Measurements from ENCODE around the gene KRT13.

DNA sequence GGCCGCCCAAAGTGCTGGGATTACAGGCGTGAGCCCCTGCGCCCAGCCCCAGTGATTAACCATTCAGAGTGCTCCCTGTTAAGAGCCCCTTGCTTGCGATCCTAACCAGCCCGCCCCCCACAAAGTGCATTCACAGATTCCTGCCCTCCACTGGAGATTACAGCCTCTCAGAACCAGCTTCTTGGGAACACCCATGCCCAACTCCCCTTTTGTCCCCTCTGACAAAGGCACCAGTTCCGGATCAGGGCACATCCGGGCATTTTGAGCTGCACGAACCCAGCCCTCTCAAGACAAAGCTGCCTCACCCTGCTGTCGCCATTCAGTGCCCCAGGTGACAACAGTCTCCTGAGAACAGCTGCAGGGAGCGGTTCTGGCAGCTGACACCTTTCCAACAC, 23.5 kb upstream of the KRT13 start:
- TF ChIP-seq, protein P1, sequence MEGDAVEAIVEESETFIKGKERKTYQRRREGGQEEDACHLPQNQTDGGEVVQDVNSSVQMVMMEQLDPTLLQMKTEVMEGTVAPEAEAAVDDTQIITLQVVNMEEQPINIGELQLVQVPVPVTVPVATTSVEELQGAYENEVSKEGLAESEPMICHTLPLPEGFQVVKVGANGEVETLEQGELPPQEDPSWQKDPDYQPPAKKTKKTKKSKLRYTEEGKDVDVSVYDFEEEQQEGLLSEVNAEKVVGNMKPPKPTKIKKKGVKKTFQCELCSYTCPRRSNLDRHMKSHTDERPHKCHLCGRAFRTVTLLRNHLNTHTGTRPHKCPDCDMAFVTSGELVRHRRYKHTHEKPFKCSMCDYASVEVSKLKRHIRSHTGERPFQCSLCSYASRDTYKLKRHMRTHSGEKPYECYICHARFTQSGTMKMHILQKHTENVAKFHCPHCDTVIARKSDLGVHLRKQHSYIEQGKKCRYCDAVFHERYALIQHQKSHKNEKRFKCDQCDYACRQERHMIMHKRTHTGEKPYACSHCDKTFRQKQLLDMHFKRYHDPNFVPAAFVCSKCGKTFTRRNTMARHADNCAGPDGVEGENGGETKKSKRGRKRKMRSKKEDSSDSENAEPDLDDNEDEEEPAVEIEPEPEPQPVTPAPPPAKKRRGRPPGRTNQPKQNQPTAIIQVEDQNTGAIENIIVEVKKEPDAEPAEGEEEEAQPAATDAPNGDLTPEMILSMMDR (optimal IDR thresholded peaks at IDR 0.05 in 1 of 3, IDR thresholded peaks at IDR 0.05 in 1 of 3, conservative IDR thresholded peaks at IDR 0.05 in 1 of 3; ENCODE audit: extremely low read depth in 1 of 3, insufficient read depth in 2 of 3, low read length in 3 of 3), result no peak
- no peak for TF ChIP-seq EZH2 (IDR thresholded peaks at IDR 0.05; ENCODE audit: low read length)
